ENCODE results near the gene ADRA2C. TPM values are rescaled to one million over a fixed set of nuclear protein-coding genes. Genes with fewer than 3 reads are reported as not detected.
A peak's percentile ranks its signal among the peaks of the same experiment; 100 is the strongest.

ADRA2C gene
- total RNA-seq, 2 experiments from 2014 or later: not detected

GRCh38 chr4:3765271-3766035 lies 732 bp upstream of the ADRA2C start:
- DNase-seq (no peak), ATAC-seq (ENCODE audit: poor library complexity) (no peak)
- no peaks in the 10 kb centered on the region for H3K36me3 Mint-ChIP-seq (ENCODE audit: low read depth)
- CTCF ChIA-PET: no interaction called here
- H3K9me3 Mint-ChIP-seq: no peaks in the 10 kb centered on the region
- no peak overlapping the region for H3K4me3 Mint-ChIP-seq
- H3K9me3 ChIP-seq (ENCODE audit: control insufficient read depth in 1 of 2, insufficient read depth in 1 of 2, low read length in 2 of 2): peaks cover 0 to 17% of the 10 kb centered on the region in 2 experiments
- H3K4me1 ChIP-seq (ENCODE audit: insufficient read depth, low read length): no peaks in the 10 kb centered on the region
- H3K27me3 Mint-ChIP-seq: peaks cover 22% of the 10 kb centered on the region
- H3K36me3 ChIP-seq (ENCODE audit: insufficient read depth, low read length): no peaks in the 10 kb centered on the region
- H3K4me3 ChIP-seq (ENCODE audit: low read length): no peak overlapping the region
- no peak for TF ChIP-seq CTCF (IDR thresholded peaks at IDR 0.05)
- H3K27ac Mint-ChIP-seq: no peak overlapping the region
- intact Hi-C loops (cut with DNase I, micrococcal nuclease): no loop called here
- H3K27ac ChIP-seq (ENCODE audit: low read depth in 1 of 2, low read length in 2 of 2): no peak overlapping the region
- H3K27me3 ChIP-seq (ENCODE audit: control insufficient read depth in 1 of 2, insufficient read depth in 2 of 2, low read length in 2 of 2): peaks cover 27 to 36% of the 10 kb centered on the region in 2 experiments
- H3K4me1 Mint-ChIP-seq (ENCODE audit: low read depth): no peaks in the 10 kb centered on the region
- POLR2A ChIA-PET: no interaction called here

- peaks cover 27 to 36% of the 10 kb centered on the region in 2 experiments for H3K27me3 ChIP-seq (ENCODE audit: control insufficient read depth in 1 of 2, insufficient read depth in 2 of 2, low read length in 2 of 2)
- H3K9me3 ChIP-seq (ENCODE audit: control insufficient read depth in 1 of 2, insufficient read depth in 1 of 2, low read length in 2 of 2): peaks cover 0 to 11% of the 10 kb centered on the region in 2 experiments
- intact Hi-C loops (cut with DNase I, micrococcal nuclease): no loop called here
- POLR2A ChIA-PET: no interaction called here
- DNase-seq: no peak
- H3K36me3 ChIP-seq (ENCODE audit: insufficient read depth, low read length): no peaks in the 10 kb centered on the region
- no peak overlapping the region for H3K4me3 ChIP-seq (ENCODE audit: low read length)
- Mint-ChIP-seq H3K4me3 (no peak overlapping the region), H3K4me1 (ENCODE audit: low read depth) (no peaks in the 10 kb centered on the region), H3K9me3 (no peaks in the 10 kb centered on the region), H3K27ac (no peak overlapping the region), H3K36me3 (ENCODE audit: low read depth) (no peaks in the 10 kb centered on the region), H3K27me3 (peaks cover 25% of the 10 kb centered on the region)
- H3K4me1 ChIP-seq (ENCODE audit: insufficient read depth, low read length): no peaks in the 10 kb centered on the region
- CTCF ChIA-PET: no interaction called here
- H3K27ac ChIP-seq (ENCODE audit: low read depth in 1 of 2, low read length in 2 of 2): no peak overlapping the region
- no peak for ATAC-seq (ENCODE audit: poor library complexity)
- TF ChIP-seq CTCF (IDR thresholded peaks at IDR 0.05): no peak
Observed at GRCh38 chr4:3766785-3767569, 792 bp downstream of the ADRA2C start.

DNA sequence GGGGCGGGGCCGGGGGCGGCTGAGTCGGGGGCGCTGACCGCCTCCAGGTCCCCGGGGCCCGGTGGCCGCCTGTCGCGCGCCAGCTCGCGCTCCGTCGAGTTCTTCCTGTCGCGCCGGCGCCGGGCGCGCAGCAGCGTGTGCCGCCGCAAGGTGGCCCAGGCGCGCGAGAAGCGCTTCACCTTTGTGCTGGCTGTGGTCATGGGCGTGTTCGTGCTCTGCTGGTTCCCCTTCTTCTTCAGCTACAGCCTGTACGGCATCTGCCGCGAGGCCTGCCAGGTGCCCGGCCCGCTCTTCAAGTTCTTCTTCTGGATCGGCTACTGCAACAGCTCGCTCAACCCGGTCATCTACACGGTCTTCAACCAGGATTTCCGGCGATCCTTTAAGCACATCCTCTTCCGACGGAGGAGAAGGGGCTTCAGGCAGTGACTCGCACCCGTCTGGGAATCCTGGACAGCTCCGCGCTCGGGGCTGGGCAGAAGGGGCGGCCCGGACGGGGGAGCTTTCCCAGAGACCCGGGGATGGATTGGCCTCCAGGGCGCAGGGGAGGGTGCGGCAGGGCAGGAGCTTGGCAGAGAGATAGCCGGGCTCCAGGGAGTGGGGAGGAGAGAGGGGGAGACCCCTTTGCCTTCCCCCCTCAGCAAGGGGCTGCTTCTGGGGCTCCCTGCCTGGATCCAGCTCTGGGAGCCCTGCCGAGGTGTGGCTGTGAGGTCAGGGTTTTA lies 1.5 kb downstream of the ADRA2C start:
- Mint-ChIP-seq H3K9me3 (no peaks in the 10 kb centered on the region), H3K4me3 (no peak overlapping the region), H3K27ac (no peak overlapping the region), H3K4me1 (ENCODE audit: low read depth) (no peaks in the 10 kb centered on the region), H3K27me3 (peaks cover 21% of the 10 kb centered on the region), H3K36me3 (ENCODE audit: low read depth) (no peaks in the 10 kb centered on the region)
- H3K9me3 ChIP-seq (ENCODE audit: control insufficient read depth in 1 of 2, insufficient read depth in 1 of 2, low read length in 2 of 2): peaks cover 0 to 10% of the 10 kb centered on the region in 2 experiments
- ATAC-seq (ENCODE audit: poor library complexity) (no peak), DNase-seq (peak in 1 of 14 experiments; percentile 4)
- intact Hi-C loops (cut with DNase I, micrococcal nuclease): no loop called here
- H3K4me3 ChIP-seq (ENCODE audit: low read length): no peak overlapping the region
- TF ChIP-seq CTCF (IDR thresholded peaks at IDR 0.05): no peak
- no peaks in the 10 kb centered on the region for H3K4me1 ChIP-seq (ENCODE audit: insufficient read depth, low read length)
- ChIA-PET CTCF (no interaction called here), POLR2A (no interaction called here)
- no peak overlapping the region for H3K27ac ChIP-seq (ENCODE audit: low read depth in 1 of 2, low read length in 2 of 2)
- H3K36me3 ChIP-seq (ENCODE audit: insufficient read depth, low read length): no peaks in the 10 kb centered on the region
- peaks cover 27 to 36% of the 10 kb centered on the region in 2 experiments for H3K27me3 ChIP-seq (ENCODE audit: control insufficient read depth in 1 of 2, insufficient read depth in 2 of 2, low read length in 2 of 2)
